Activated naive CD4-positive, alpha-beta T cell treated with Interleukin-2 at 50 U/mL for 16 hours (primary cell): ENCODE results near the gene NUDC.
"Not testable (repeated sequence)": the region's sequence is repeated elsewhere in the genome, so short reads cannot be mapped to it uniquely, and the experiment has no call there.

Experiments used
- DNase-seq: peaks from one replicate; pipeline ENCODE4 v3.0.0-alpha.2; 2020

NUDC gene

DNA sequence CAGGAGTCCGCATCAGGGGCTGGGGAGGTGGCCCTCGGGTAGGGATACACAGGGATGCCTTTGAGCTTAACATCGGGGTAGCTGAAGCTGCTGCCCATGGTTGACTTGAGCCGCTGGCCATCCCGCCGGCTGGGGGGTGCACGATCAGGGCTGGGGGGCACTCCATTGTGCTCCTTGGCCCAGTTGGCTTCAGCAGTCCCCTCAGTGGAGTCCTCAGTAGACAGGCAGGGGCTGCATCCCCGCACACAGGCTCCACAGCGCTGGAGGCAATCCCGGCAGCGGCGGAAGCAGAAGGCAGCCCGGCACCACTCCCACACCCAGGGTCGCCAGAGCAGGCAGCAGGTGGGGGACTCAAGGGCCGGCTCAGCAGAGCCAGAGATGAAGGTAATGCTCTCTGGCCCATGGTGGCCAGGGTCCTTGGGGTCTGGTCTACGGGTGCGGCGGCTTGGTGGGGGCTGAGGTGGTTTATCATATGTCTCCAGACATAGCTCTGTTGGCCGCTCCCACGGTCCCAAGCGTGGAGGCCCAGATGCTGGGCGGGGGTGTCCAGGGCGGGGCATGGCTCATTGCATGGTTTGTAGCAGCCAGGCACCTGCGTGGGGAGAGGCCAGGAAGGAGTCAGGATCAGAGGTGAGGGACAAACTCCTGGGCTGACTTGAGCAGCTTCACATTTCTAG lies 30.4 kb downstream of the NUDC start:
- no peak for DNase-seq

DNA sequence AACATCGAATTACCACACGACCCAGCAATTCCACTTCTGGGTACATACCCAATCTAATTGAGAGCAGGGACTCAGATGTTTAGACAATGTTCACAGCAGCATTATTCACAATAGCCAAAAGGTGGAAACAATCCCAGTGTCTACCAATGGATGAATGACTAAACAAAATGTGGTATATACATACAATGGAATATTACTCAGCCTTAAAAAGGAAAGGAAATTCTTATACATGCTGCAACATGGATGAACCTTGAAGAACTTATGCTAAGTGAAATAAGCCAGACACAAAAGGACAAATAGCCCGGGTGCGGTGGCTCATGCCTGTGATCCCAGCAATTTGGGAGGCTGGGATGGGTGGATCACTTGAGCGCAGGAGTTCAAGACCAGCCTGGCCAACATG lies 31.8 kb downstream of the NUDC start:
- DNase-seq, result no peak

DNA sequence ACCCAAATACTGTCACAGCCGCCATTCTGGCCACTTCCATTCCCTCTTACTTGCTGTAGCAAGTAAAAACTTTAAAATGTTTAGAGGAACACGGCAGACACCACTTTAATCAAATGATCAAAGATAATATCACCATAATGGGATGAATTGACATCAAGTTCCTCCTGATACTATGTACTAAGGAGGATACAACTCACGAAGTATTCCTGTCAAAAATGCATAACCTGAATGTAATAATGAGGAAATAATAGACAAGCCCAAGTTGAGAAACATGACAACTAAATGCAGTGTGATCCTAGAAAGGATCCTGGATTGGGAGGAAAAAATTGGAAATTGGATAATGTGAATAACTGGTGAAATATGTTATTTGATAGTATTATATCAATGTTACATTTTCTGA lies 34.8 kb downstream of the NUDC start:
- no peak for DNase-seq

DNA sequence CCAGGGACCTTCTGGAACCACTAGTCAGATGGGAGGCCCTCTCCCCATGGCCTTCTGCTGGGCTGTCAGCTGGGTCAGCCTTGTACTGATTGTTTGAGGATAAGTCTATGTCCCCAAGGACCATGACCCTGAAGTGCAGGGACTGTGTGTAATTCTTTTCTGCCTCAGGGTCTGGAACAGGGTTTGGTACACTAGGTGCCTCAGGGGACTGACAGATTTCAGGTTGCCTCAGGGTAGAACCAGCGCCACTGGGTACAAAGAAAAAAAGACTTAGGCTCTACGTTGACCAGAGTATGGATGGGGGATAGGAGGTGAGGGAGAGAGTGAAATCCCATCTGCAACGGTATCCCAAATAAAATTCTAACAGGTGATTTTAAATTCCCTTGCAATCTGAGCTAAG lies 35.8 kb downstream of the NUDC start:
- DNase-seq, result no peak

DNA sequence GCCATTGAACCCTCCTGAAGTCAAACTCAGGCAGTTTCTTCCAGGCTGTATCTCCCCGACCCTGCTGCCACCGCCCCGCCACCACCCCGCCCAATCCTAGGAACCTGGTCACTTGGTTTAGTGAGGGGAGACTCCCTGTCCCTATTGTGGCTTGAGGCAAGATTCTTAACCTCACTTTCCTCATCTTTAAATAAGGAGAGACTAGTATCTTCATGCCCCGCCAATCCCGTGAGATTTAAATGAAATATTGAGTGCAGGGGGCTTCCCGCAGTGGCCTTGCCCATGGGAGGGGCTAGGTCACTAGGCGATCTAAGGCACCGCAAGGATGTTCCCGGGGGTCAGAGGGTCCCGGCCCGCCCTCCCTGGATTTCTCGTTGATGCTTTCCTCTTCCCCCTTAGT lies 37.7 kb downstream of the NUDC start:
- DNase-seq, result no peak

DNA sequence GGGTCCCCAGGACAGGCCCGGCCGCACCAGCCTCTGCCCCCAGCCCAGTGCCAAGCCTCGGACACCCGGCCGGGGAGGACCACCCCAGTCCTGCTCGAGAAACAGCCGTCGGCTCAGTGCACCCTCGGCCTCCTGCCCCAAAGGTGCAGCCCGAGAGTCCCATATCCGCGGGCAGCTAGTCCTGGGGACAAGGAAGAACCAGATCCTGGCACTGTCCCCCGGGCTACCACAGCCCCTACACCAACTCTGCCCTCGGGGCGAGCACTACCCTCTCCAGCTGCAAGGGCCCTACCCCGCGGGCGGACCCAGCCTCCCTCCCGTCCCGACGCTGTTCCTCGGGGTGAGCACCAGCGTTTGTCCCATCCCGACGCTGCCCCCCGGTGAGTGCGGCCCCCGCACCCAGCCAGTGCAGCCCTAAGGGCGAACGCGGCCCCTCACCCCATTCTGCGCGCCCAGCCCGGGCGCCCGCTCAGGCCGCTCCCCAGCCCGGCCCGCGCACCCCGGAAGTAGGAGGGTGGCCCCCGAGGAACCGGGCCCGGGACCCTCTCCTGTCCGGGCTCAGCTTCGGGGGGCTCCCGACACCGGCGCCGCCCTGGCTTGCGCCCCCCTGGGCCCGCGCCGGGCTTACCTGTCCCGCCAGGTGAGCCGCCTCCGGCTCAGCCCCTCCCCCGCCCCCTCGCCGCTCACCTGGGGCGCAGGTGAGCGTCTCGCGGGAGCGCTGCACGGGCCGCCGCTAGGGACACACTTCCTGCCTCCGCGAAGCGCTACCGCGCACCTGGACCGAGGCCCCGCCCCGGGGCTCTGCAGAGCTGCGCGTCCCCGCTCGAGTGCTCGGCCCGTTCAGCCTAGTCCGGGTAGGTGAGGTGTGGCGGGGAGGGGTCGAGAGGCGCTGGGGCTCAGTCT lies 38.4 kb downstream of the NUDC start, which contains the start of gene KDF1:
Gene KDF1 (minus strand): TSS at position 747 of the 903 bp plus-strand sequence. CDS start 8,088 bp downstream, outside the sequence.
- peak; percentile 50 for DNase-seq

DNA sequence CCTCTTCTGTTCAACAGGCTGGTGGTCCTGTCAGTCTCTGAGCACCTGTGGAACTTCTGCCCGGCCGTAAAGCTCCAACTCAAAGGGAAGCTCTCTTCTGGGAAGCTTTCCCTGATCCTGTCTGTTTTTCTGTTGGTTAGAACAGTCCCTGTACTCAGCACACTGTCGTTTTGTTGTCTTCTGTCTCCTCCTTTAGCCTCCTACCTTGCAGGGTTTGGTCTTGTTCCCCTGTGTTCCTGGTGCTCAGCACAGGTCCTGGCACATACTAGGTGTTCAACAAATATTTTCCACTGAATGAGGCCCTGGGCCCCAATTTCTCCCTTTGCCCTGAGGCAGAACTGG lies 39.1 kb downstream of the NUDC start:
- DNase-seq, result no peak

DNA sequence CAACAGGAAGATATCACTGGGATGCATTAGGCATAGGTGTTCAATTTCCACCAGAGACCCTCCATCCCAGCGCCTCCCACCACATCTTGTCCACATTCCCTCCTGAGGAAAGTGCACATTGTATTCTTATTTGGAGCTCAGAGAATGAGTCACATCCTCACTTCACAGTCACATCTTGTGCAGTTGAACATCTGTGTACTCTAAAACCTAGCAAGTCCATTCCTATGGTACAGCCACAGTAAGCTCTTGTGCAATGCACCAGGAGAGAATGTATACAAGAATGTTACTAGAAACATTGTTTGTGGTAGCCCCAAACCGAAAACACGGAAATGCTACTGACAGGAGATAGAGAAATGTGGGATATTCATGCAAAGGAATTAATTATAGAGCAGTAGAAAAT lies 40.3 kb downstream of the NUDC start:
- DNase-seq, result no peak

DNA sequence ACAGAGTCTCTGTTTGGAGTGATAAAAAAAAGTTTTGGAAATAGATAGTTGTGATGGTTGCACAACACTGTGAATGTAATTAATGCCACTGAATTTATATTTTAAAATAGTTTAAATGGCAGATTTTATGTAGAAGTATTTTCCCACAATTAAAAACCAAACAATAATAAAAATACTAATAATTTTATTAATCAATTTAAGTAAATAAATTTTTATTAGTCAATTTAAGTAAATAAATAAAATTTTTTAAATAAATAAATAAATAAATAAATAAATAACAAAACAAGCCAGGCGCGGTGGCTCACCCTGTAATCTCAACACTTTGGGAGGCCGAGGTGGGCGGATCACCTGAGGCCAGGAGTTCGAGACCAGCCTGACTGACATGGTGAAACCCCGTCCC lies 43.7 kb downstream of the NUDC start:
- DNase-seq, result no peak

DNA sequence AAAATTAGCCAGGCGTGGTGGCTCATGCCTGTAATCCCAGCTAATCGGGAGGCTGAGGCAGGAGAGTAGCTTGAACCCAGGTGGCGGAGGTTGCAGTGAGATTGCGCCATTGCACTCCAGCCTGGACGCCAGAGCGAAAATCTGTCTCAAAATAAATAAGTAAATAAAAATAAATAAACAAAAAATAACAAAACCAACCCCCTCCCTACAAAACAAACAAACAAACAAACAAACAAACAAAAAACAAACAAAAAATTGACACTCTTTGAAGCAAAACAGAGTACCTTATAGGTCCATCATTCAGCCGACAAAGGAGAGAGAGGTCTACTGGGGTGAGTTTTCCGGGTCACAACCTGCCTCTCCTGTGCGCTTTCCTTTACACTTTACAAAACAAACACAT lies 44.1 kb downstream of the NUDC start:
- no peak for DNase-seq

DNA sequence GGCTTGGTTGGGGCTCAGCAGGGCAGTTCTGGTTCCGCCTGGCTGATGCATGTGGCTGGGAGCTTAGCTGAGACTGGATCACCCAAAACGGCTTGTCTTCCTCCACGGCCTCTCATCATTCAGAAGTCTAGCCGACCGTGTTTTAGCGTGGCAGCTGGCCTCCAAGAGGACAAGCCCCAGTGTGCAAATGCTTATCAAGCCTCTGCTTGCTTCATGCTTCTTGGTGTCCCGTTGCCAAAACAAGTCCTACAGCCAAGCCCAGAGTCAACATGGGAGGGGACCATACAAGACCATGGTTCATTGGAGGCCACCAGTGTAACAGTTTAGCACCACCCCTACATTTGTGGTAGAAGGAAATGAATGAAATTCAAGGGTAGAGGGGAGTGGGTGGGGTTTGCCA lies 49.3 kb downstream of the NUDC start:
- no peak for DNase-seq

DNA sequence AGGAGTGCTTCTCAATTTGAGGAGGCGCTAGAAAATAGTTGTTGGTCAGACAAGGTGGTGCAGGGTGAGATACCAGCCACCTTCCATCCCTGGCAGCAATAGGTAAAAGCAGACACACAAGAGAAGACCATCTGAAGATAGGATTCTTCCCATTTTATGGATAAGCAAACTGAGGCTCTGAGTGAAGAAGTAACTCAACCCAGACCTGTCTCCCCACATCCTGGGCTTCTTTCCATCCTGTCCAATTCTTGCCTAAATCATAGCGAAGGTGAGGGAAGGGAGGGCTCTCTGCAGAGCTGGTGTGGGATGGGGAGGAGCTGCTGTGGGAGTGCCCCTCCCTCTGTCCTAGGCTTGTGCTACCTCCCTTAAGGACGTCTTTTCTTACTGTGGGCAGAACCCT lies 50.0 kb downstream of the NUDC start:
- DNase-seq, result no peak

DNA sequence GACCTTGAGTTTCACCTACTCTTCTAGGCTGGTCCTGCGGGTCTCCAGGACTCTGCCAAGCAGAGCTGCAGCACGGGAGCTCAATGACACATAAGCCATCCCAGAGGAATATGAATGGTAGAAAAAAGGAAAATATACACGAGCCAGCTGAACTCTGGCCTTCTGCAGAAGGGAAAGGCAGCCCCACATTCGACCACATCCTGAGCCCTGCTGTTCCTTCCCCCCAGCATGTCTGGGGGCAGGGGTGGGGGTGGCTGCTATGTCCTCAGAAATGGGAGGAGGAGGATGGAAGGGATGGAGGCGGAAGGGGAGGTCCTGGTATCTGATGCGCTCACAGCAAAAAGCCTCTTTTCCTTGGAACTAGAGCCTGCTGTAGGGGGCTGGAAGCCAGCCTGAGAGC lies 50.8 kb downstream of the NUDC start:
- DNase-seq, result no peak

DNA sequence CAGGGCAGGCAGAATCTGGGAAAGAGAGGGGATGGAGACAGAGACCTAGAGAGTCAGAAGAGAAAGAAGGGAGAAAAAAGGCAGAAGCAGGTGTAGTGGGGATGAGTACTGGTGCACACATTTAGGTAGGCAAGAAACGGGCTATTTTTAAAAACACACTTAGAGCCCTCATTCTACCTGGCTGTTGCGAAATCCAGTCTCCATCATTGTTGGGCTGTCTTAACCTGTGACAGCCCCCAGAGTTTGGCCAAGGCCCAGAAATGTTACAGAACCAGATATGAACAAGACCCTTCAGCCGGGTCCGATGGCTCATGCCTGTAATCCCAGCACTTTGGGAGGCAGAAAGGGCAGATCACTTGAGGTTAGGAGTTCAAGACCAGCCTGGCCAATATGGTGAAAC lies 51.3 kb downstream of the NUDC start:
- no peak for DNase-seq

DNA sequence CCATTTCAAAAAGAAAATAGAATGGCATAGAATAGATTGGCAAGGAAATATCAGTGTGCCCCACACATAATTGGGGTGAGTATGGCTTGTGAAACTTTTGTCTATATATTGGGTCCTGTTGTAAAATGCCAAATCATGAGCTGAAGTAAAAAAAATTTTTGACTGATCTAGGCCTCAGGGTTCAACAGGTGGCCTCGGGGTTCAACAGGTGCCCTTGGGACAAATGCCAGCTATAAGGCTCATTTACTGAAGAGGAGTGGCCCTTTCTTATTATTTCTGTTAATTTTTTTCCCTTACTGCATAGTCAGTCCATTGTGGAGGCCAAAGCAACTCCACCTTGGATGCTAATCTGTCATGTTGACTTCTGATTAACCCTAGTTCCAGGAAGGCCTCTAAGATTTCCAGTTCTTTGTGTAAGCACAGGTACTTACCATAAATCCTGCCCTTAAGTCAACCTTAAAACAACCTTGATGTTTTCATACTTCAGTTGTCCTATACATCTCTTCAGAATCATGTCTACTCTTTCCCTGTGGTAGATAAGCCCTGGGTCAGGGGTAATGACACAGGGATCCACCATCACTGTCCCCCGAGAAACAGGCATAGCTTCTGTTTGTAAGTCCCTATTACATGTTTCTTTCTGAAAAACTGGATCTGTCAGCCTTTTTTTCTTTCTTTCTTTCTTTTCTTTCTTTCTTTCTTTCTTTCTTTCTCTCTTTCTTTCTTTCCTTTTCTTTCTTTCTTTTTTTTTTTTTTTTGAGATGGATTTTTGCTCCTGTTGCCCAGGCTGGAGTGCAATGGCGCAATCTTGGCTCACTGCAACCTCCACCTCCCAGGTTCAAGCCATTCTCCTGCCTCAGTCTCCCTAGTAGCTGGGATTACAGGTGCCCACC lies 55.3 kb downstream of the NUDC start:
- no peak for DNase-seq

DNA sequence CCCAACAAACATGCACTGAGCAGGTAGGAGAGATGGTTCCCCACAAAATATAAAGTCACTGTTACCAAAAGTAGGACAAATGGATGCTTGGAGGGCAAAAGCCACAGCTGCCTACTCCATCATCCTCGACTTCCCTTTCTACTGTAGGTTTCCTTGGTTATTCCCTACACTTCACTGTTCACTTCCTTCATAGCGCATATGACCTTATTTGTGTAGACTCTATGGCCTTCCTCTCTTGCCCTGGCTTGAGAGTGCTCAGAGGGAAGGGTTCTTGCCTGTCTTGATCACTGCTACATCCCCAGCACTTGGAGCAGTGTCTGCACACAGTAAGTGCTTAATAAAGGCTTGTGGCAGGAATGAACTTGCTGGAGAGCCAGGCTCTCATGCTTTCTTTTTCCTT lies 57.4 kb downstream of the NUDC start:
- no peak for DNase-seq

DNA sequence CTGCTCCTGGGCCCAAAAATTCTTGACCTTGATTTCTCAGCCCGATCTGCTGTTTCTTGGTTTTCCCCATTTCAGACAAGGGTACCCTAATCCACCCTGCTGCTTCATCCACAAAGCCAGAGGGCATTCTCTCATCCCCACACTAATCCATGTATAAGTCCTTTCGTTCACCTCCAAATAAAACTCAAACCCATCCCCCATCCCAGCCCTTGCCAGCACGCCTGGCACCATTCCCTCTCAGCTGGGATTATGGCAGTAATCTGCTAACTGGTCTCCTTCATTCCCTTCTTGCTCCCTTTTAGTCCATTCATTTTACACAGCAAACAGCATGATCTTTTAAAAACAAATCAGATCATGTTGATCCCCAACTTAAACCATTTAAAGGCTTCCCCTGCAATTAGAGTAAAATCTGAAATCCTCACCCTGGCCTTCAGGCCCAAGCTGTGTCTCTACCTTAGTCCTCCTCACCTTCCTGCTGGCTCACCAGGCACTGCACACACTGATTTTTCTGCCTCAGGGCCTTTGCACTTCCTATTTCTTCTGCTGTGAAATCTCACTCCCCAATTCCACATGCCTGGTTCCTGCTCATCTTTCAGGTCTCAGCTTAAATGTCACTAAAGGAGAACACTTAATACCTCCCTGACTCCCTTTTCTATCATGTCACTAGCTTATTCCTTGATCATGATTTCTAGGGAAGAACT lies 59.8 kb downstream of the NUDC start:
- no peak for DNase-seq

DNA sequence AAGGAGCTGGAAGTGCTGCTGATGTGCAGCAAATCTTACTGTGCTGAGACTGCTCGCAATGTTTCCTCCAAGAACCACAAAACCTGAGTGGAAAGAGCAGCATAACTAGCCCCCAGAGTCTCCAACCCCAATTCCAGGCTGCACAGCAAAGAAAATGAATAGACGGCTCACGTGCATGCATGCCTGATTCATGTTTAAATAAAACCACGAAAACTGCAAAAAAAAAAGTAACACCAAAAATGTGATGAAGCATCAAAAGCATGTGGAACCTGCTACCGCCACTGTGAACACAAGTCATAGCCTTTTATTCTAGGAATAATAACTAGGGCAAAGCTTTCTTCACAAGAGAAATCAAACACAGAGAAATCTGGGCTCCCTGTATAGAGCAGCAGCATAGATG lies 62.3 kb downstream of the NUDC start:
- DNase-seq, result no peak

DNA sequence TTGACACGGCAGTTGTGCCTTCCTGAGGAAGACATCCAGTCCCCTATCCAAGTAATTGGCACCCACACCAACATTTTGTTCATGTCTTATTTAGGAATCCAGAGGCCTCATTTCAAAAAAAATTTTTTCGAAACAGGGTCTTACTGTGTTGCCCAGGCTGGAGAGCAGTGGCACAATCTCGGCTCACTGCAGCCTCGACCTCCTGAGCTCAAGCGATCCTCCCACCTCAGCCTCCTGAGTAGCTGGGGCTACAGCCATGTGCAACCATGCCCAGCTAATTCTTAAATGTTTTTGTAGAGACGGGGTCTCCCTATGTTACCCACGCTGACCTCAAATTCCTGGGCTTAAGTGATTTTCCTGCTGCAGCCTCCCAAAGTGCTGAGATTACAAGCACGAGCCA lies 62.7 kb downstream of the NUDC start:
- DNase-seq, result no peak

DNA sequence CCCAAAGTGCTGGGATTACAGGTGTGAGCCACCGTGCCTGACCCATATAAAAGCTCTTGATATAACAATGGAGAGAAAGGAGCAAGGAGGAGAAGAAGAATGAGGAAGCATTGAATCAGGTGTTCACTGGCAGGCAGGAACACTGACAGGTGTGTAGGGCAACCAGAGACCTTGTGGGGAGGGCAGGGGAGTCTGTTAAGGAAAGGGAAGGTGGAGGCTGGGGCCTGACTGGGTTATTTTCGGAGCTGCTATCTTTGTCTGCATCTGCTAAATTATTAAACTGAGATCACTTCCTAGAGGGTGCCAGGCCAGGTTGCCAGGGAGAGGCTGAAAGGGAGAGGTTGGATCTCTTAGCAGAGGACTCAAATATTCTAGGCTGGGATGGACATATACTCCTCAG lies 65.1 kb downstream of the NUDC start:
- no peak for DNase-seq

DNA sequence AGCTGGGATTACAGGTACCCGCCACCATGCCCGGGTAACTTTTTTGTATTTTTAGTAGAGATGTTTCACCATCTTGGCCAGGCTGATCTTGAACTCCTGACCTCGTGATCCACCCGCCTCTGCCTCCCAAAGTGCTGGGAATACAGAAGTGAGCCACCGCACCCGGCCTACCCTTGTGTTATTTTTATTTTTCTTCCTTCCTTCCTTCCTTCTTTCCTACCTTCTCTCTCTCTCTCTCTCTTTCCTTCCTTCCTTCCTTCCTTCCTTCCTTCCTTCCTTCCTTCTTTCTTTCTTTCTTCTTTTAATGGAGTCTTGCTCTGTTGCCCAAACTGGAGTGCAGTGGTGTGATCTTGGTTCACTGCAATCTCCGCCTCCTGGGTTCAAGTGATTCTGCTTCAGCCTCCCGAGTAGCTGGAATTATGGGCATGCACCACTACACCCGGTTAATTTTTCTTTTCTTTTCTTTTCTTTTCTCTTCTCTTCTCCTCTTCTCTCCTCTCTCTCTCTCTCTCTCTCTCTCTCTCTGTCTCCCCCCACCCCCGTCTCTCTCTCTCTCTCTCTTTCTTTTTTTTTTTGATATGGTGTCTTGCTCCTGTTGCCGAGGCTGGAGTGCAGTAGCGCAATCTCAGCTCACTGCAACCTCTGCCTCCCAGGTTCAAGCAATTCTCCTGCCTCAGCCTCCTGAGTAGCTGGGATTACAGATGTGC lies 68.0 kb downstream of the NUDC start:
- not testable (repeated sequence) for DNase-seq
